SU-DHL-6 (cell line): ENCODE measurements around the gene PGF.

ENCODE experiments used
- CTCF ChIP-seq: fragments of 200-600 bp; sonication (generic); IDR thresholded peaks from one replicate; pipeline ENCODE4 v1.5.1; 2017; ENCODE audit warnings: antibody characterized with exemption, mild to moderate bottlenecking, low read length, moderate library complexity; ENCODE audit not compliant: insufficient read depth, poor library complexity, severe bottlenecking
- EZH2phosphoT487 ChIP-seq: fragments of 200-600 bp; sonication (generic), shearing (Covaris generic); conservative IDR thresholded peaks from 2 replicates; pipeline ENCODE4 v1.6.1; 2018; ENCODE audit warnings: mild to moderate bottlenecking, antibody characterized with exemption, low read length, moderate library complexity, mixed read lengths

- TF ChIP-seq CTCF (no peak), EZH2phosphoT487 (no peak)
These were observed 42.6 kb downstream of the PGF start for GRCh38 chr14:74912801-74913200.
